Measurements from ENCODE around the gene LDLRAP1.
"Not testable (repeated sequence)": the region's sequence is repeated elsewhere in the genome, so short reads cannot be mapped to it uniquely, and the experiment has no call there.

The LDLRAP1 gene

GRCh38 chr1:25572708-25573590 is 29.5 kb downstream of the LDLRAP1 start:
- in situ Hi-C loops (cut with HindIII; ENCODE audit: low sequenced_read_pairs): no loop called here

- in situ Hi-C loops (cut with HindIII; ENCODE audit: low sequenced_read_pairs): no loop called here
Measured at GRCh38 chr1:25573591-25573930, 30.2 kb downstream of the LDLRAP1 start.

- in situ Hi-C loops (cut with HindIII; ENCODE audit: low sequenced_read_pairs): no loop called here
Measured at GRCh38 chr1:25573961-25574360, 30.6 kb downstream of the LDLRAP1 start.

- in situ Hi-C loops (cut with HindIII; ENCODE audit: low sequenced_read_pairs): no loop called here
Measured at GRCh38 chr1:25575191-25575590, 31.8 kb downstream of the LDLRAP1 start.

- in situ Hi-C loops (cut with HindIII; ENCODE audit: low sequenced_read_pairs): no loop called here
Measured at GRCh38 chr1:25576459-25577133, 33.2 kb downstream of the LDLRAP1 start.

- in situ Hi-C loops (cut with HindIII; ENCODE audit: low sequenced_read_pairs): no loop called here
Measured at GRCh38 chr1:25577134-25577920, 33.9 kb downstream of the LDLRAP1 start.

GRCh38 chr1:25579292-25580252 is 36.2 kb downstream of the LDLRAP1 start:
- in situ Hi-C loops (cut with HindIII; ENCODE audit: low sequenced_read_pairs): no loop called here

- in situ Hi-C loops (cut with HindIII; ENCODE audit: low sequenced_read_pairs): no loop called here
Measured at GRCh38 chr1:25580927-25581326, 37.5 kb downstream of the LDLRAP1 start.

GRCh38 chr1:25581764-25582163 is 38.4 kb downstream of the LDLRAP1 start:
- in situ Hi-C loops (cut with HindIII; ENCODE audit: low sequenced_read_pairs): no loop called here

GRCh38 chr1:25583519-25584370 is 40.3 kb downstream of the LDLRAP1 start:
- in situ Hi-C loops (cut with HindIII; ENCODE audit: low sequenced_read_pairs): no loop called here

- in situ Hi-C loops (cut with HindIII; ENCODE audit: low sequenced_read_pairs): no loop called here
Measured at GRCh38 chr1:25586181-25586588, 42.8 kb downstream of the LDLRAP1 start.

- in situ Hi-C loops (cut with HindIII; ENCODE audit: low sequenced_read_pairs): no loop called here
Measured at GRCh38 chr1:25587290-25587689, 43.9 kb downstream of the LDLRAP1 start.

- in situ Hi-C loops (cut with HindIII; ENCODE audit: low sequenced_read_pairs): not testable (repeated sequence)
Measured at GRCh38 chr1:25588224-25588623, 44.8 kb downstream of the LDLRAP1 start.

- in situ Hi-C loops (cut with HindIII; ENCODE audit: low sequenced_read_pairs): not testable (repeated sequence)
Measured at GRCh38 chr1:25588786-25589185, 45.4 kb downstream of the LDLRAP1 start.

- in situ Hi-C loops (cut with HindIII; ENCODE audit: low sequenced_read_pairs): no loop called here
Measured at GRCh38 chr1:25590096-25590824, 46.9 kb downstream of the LDLRAP1 start.

- in situ Hi-C loops (cut with HindIII; ENCODE audit: low sequenced_read_pairs): no loop called here
Measured at GRCh38 chr1:25593861-25594260, 50.5 kb downstream of the LDLRAP1 start.

- in situ Hi-C loops (cut with HindIII; ENCODE audit: low sequenced_read_pairs): no loop called here
Measured at GRCh38 chr1:25594971-25595370, 51.6 kb downstream of the LDLRAP1 start.

GRCh38 chr1:25596641-25597040 is 53.2 kb downstream of the LDLRAP1 start:
- in situ Hi-C loops (cut with HindIII; ENCODE audit: low sequenced_read_pairs): not testable (repeated sequence)

- in situ Hi-C loops (cut with HindIII; ENCODE audit: low sequenced_read_pairs): no loop called here
Measured at GRCh38 chr1:25598879-25599278, 55.5 kb downstream of the LDLRAP1 start.
